Esophagus (tissue), 2 donors: Measurements from ENCODE around the gene RABGAP1. TPM values are rescaled to one million over a fixed set of nuclear protein-coding genes. Genes with fewer than 3 reads are reported as not detected.
A peak's percentile ranks its signal among the peaks of the same experiment; 100 is the strongest.
"Not testable (repeated sequence)": the region's sequence is repeated elsewhere in the genome, so short reads cannot be mapped to it uniquely, and the experiment has no call there.

Source experiments
- H3K27ac ChIP-seq, 2 donors: one replicate each; pipeline ENCODE4 v1.5.1; 2013; ENCODE audit warnings: low read depth in 2 of 2, mild to moderate bottlenecking in 2 of 2, inconsistent platforms in 1 of 2, low read length in 1 of 2, moderate library complexity in 1 of 2
- H3K27me3 ChIP-seq, 2 donors: one replicate each; pipeline ENCODE4 v1.6.1; 2013; ENCODE audit warnings: low read length in 2 of 2, control low read depth in 1 of 2, mild to moderate bottlenecking in 1 of 2; ENCODE audit not compliant: insufficient read depth in 2 of 2, control insufficient read depth in 1 of 2
- H3K36me3 ChIP-seq, 2 donors: one replicate each; pipeline ENCODE4 v1.6.1; 2013; ENCODE audit warnings: low read length in 1 of 2; ENCODE audit not compliant: control insufficient read depth in 2 of 2, insufficient read depth in 2 of 2
- H3K4me1 ChIP-seq, 2 donors: one replicate each; pipeline ENCODE4 v1.6.1; 2013; ENCODE audit warnings: low read length in 1 of 2; ENCODE audit not compliant: control insufficient read depth in 2 of 2, insufficient read depth in 2 of 2
- H3K4me3 ChIP-seq, 2 donors: one replicate each; pipeline ENCODE4 v1.5.1; 2013; ENCODE audit warnings: low read length in 2 of 2, mild to moderate bottlenecking in 2 of 2, low read depth in 1 of 2, moderate library complexity in 1 of 2
- H3K9me3 ChIP-seq, 2 donors: one replicate each; pipeline ENCODE4 v1.6.1; 2013; ENCODE audit warnings: mild to moderate bottlenecking in 2 of 2, low read depth in 1 of 2, low read length in 1 of 2, moderate library complexity in 1 of 2; ENCODE audit not compliant: control insufficient read depth in 2 of 2, insufficient read depth in 1 of 2
- WGBS, 2 donors: extraction: QIAGEN DNeasy Blood & Tissue Kit; methylation state at CpG; one replicate each; pipeline ENCODE4 v1.1.7; 2013; 5-methylcytosine and 5-hydroxymethylcytosine counted together
- polyA plus RNA-seq, 2 donors: library from polyadenylated mRNA; stranded (reverse); fragments of 200-250 nt; gene quantifications; one replicate each; pipeline ENCODE4 v1.2.3, GENCODE V29; 2013
- donor health status: healthy with polysubstance abuse.
- donor health status: Bipolar disorder and iron deficiency.

Gene RABGAP1
- polyA plus RNA-seq: 10 to 100 TPM; 12.0 to 16.4 TPM

- Histone ChIP-seq H3K27me3 (no peaks in the 10 kb centered on the region), H3K4me3 (peak within 1 kb of the TSS; percentile 80 to 84), H3K36me3 (peaks cover 3 to 6% of the 10 kb centered on the region in 2 donors), H3K4me1 (no peaks in the 10 kb centered on the region), H3K9me3 (no peaks in the 10 kb centered on the region), H3K27ac (peak within 1 kb of the TSS; percentile 97 to 99)
- 0% methylated on average over 40 to 53 of the region's 54 CpGs for WGBS, 2 donors
Observed at GRCh38 chr9:122940749-122941581, at the start of gene RABGAP1. Gene RABGAP1, plus strand, starts transcription at chr9:122941020. Its CDS starts 16,040 bp downstream, at chr9:122957060.

DNA sequence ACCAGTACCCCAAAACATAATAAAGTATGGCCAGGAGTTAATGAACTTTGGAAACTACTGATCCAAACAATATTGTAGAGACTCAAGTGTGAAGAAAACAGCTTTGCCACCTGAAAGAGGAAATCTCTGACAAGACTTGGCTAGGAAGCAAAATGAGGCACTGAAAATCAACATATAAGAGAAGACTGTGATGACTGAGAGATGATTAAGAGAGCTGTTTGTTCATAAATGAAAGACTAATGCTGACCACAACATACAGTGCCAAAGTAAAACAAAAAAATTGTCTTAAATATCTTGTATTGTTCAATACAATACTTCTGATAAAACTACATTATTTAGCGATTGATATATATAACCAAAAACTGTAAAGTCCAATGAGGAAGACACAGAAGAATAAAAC lies 42.9 kb upstream of the RABGAP1 start:
- peaks cover 2 to 3% of the 10 kb centered on the region in 2 donors for H3K36me3 ChIP-seq
- H3K9me3 ChIP-seq: no peaks in the 10 kb centered on the region
- H3K27ac ChIP-seq: no peak overlapping the region
- H3K4me3 ChIP-seq: no peak overlapping the region
- H3K4me1 ChIP-seq: peaks cover 0 to 3% of the 10 kb centered on the region in 2 donors
- WGBS, 2 donors: 94 to 95% methylated on average over 1 of the region's 1 CpG
- H3K27me3 ChIP-seq: no peaks in the 10 kb centered on the region

- H3K9me3 ChIP-seq: no peaks in the 10 kb centered on the region
- H3K27ac ChIP-seq: no peak overlapping the region
- H3K27me3 ChIP-seq: no peaks in the 10 kb centered on the region
- peaks cover 0 to 3% of the 10 kb centered on the region in 2 donors for H3K4me1 ChIP-seq
- H3K4me3 ChIP-seq: no peak overlapping the region
- WGBS, 2 donors: 36 to 38% methylated on average over 2 of the region's 2 CpGs
- peaks cover 0 to 2% of the 10 kb centered on the region in 2 donors for H3K36me3 ChIP-seq
Observed at GRCh38 chr9:122900791-122901190, 40.0 kb upstream of the RABGAP1 start.

DNA sequence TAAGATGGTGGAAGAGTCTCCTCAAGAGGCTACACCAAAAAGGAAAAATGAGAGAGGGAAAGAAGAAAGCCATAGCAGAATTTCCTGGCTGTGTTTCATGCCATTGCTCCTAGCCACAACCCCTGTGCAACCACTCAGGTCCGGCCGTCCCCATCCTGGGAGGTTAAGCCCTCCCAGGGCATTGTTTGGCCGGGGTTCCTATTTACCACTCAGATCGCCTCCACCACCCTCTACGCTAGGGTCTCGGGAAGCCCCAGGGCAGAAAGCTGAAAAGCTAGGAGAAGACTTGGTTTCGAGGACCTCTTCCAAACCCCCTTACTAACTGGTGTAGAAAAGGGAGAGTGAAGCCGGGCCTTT lies 36.4 kb upstream of the RABGAP1 start:
- H3K4me1 ChIP-seq: no peaks in the 10 kb centered on the region
- 0 to 1% methylated on average over 8 of the region's 8 CpGs for WGBS, 2 donors
- H3K36me3 ChIP-seq: no peaks in the 10 kb centered on the region
- H3K27me3 ChIP-seq: no peaks in the 10 kb centered on the region
- H3K9me3 ChIP-seq: no peaks in the 10 kb centered on the region
- peak overlapping the region; percentile 86 to 98 for H3K27ac ChIP-seq
- H3K4me3 ChIP-seq: peak overlapping the region; percentile 70 to 97

DNA sequence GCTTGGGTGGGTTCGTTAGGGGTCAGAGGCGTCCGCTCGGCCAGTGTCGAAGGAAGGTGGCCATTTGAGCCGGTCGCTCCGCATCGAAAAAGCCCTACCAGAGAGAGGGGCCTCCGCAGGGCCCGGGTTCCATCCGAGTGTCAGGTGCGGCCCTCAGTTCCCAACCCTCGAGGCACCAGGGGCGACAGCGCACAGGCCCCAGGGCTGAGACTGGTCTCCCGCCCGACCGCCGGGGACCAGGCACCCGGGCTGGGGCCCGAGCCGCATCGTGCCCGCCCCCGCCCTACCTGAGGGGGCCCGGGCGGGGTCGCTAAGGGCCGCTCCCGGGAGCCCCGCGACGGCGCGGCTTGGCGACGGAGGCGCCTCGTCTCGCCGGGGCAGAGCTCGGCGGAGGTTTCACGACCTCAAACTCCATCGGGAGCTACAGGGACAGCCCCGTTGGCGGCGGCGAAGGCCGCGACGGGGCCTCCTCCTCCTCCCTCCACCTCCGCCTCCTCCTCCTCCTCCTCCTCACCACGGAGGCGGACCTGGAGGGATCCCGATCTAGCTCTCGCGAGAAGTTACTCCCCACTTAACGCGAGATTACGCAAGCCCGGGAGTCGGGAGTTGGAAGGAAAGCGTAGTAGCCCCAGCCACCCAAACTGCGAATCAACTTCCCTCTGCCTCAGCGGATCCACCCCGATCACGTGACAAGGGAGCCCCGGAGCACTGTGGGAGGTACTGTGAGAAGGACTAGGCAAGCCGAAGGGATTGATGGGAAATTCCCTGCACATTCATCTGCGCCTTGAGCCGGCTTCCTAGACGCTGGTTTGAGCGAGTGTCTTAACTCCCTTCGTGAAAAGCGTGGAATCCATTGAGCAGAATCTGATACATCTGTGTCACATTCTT lies 35.8 kb upstream of the RABGAP1 start, which contains the start of gene RC3H2:
Gene RC3H2 (minus strand): TSS at position 537 of the 888 bp plus-strand sequence. CDS start 7,850 bp downstream, outside the sequence.
- Histone ChIP-seq H3K9me3 (no peaks in the 10 kb centered on the region), H3K27me3 (no peaks in the 10 kb centered on the region), H3K27ac (peak within 1 kb of the TSS; percentile 86 to 98), H3K4me3 (peak within 1 kb of the TSS; percentile 70 to 97), H3K36me3 (no peaks in the 10 kb centered on the region), H3K4me1 (no peaks in the 10 kb centered on the region)
- WGBS, 2 donors: 0% methylated on average over 67 to 77 of the region's 77 CpGs

- 95 to 97% methylated on average over 16 of the region's 16 CpGs for WGBS, 2 donors
- not testable (repeated sequence) for H3K27ac ChIP-seq, H3K36me3 ChIP-seq, H3K9me3 ChIP-seq, H3K4me1 ChIP-seq, H3K27me3 ChIP-seq, H3K4me3 ChIP-seq
Observed at GRCh38 chr9:122906122-122906521, 34.7 kb upstream of the RABGAP1 start.

DNA sequence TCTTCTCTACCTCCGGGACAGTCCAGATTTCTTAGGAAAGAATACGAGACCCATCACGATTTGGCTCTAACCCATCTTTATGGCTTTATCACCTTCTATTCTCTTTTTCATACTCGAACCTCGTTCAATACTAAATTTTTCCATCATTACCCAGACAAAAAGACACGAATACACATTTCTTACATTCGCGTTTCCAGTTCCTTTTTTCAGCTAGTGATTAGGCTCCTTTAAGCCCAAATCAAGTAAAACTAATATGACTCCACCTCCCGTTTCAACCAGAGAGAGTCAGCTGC lies 28.2 kb upstream of the RABGAP1 start:
- Histone ChIP-seq H3K27ac (peak overlapping the region; percentile 84 to 95), H3K27me3 (no peaks in the 10 kb centered on the region), H3K36me3 (peaks cover 2 to 3% of the 10 kb centered on the region in 2 donors), H3K9me3 (no peaks in the 10 kb centered on the region), H3K4me3 (peak overlapping the region; percentile 85 to 88), H3K4me1 (peaks cover 0 to 2% of the 10 kb centered on the region in 2 donors)
- 2 to 3% methylated on average over 9 of the region's 9 CpGs for WGBS, 2 donors

DNA sequence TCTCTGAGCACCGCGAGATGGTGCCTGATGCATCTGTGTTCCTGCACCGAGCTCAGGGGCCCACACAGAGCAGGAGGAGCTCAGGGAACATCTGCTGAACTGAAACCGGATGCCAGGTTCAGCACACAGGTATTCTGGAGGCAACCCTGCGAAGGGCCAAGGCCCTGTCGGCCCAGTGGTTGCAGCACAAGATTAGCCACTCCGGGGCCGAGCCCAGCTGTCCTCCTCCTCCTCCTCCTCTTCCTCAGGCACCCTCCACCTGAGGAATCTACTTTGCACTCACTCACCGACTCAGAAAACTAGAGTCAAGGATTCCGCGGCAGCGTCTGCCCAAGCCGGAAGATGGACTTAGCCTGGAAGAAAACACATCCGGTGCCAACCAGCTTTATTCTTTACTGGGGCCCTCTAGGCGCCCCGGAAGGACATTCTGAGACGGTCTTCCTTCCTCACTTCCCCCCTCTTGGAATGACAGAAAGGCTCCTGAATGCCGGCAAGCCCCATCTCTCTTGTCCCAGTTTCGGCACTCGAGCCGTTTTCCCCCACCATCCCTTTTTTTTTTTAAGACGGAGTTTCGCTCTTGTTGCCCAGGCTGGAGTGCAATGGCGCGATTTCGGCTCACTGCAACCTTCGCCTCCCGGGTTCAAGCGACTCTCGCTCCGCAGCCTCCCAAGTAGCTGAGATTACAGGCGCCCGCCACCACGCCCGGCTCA lies 27.7 kb upstream of the RABGAP1 start, which contains the start of gene ZBTB6:
Gene ZBTB6 (minus strand): TSS at position 360 of the 710 bp plus-strand sequence. CDS start 1,251 bp downstream, outside the sequence.
- peak within 1 kb of the TSS; percentile 84 to 95 for H3K27ac ChIP-seq
- 0 to 1% methylated on average over 35 of the region's 35 CpGs for WGBS, 2 donors

DNA sequence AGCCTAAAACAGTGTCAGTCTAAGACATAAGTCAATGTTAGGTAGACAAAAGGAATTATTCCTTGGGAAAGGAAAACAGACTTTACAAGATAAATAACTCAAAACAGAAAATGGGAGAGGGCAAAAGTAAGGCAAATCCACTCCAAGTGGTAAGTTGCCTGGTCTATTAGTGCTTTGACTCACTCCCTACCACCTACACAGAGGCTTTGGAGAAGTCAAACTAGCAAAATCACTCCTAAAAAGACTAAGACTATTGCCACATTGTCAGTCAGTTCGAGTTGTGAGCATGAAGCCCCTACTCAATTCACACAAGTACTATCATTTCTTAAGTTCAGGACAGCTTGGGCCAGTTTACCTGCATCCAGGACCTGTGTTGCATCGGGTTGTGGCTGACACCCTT lies 22.5 kb upstream of the RABGAP1 start:
- Histone ChIP-seq H3K27me3 (no peaks in the 10 kb centered on the region), H3K27ac (no peak overlapping the region), H3K4me1 (peaks cover 0 to 2% of the 10 kb centered on the region in 2 donors), H3K9me3 (no peaks in the 10 kb centered on the region), H3K36me3 (no peaks in the 10 kb centered on the region), H3K4me3 (no peak overlapping the region)
- 84 to 89% methylated on average over 2 of the region's 2 CpGs for WGBS, 2 donors

More for the DNA sequence above, 27.7 kb upstream of the RABGAP1 start, which contains the start of gene ZBTB6:
- Histone ChIP-seq H3K27me3 (no peaks in the 10 kb centered on the region), H3K4me3 (peak within 1 kb of the TSS; percentile 85 to 88), H3K36me3 (peaks cover 2 to 3% of the 10 kb centered on the region in 2 donors), H3K4me1 (peaks cover 0 to 2% of the 10 kb centered on the region in 2 donors), H3K9me3 (no peaks in the 10 kb centered on the region)
